CD4-positive, alpha-beta memory T cell (primary cell): ENCODE results near the gene RIMBP2. TPM values are rescaled to one million over a fixed set of nuclear protein-coding genes. Genes with fewer than 3 reads are reported as not detected.

ENCODE experiments used
- CTCF ChIA-PET: fragments of 350-600 bp; sonication (Branson Sonifier 250); formaldehyde crosslinking; loops from one replicate; lab custom pipeline; 2021; ENCODE audit warnings: inconsistent platforms; ENCODE audit not compliant: partially characterized antibody; lab: Charles Lee
- POLR2A ChIA-PET: fragments of 350-600 bp; sonication (Branson Sonifier 250); formaldehyde crosslinking; loops from one replicate; lab custom pipeline; 2021; ENCODE audit not compliant: partially characterized antibody; lab: Charles Lee
- DNase-seq, 5 donors: peaks; one replicate each; pipeline versions ENCODE4 v3.0.0 to v3.0.0-alpha.2; 2020 to 2022; ENCODE audit warnings: mixed read lengths in 1 of 5
- H3K27ac ChIP-seq: one replicate; pipeline ENCODE4 v1.7.0; 2013; ENCODE audit warnings: low read depth, low read length
- H3K27me3 ChIP-seq: 2 replicates; pipeline ENCODE4 v1.7.0; 2013; ENCODE audit warnings: mild to moderate bottlenecking, low read length, moderate library complexity; ENCODE audit not compliant: insufficient read depth
- H3K36me3 ChIP-seq: 2 replicates; pipeline ENCODE4 v1.7.0; 2013; ENCODE audit warnings: mild to moderate bottlenecking, low read length, moderate library complexity; ENCODE audit not compliant: insufficient read depth
- H3K4me1 ChIP-seq: 2 replicates; pipeline ENCODE4 v1.7.0; 2013; ENCODE audit warnings: mild to moderate bottlenecking, low read length, moderate library complexity; ENCODE audit not compliant: insufficient read depth
- H3K4me3 ChIP-seq, 2 donors: one replicate each; pipeline ENCODE4 v1.7.0; 2013; ENCODE audit warnings: low read length in 2 of 2, mild to moderate bottlenecking in 1 of 2
- H3K9me3 ChIP-seq, 2 donors: one replicate each; pipeline ENCODE4 v1.7.0; 2013; ENCODE audit warnings: low read length in 2 of 2, control low read depth in 1 of 2; ENCODE audit not compliant: control insufficient read depth in 1 of 2
- H3K27ac Mint-ChIP-seq, 7 donors: one replicate each; pipeline ENCODE4 v1.8.0; 2020 to 2021; ENCODE audit warnings: mixed read lengths in 7 of 7, mild to moderate bottlenecking in 6 of 7, inconsistent platforms in 3 of 7, moderate library complexity in 3 of 7
- H3K27me3 Mint-ChIP-seq, 2 donors: one replicate each; pipeline ENCODE4 v1.8.0; 2020 to 2021; ENCODE audit warnings: mixed read lengths in 2 of 2
- H3K36me3 Mint-ChIP-seq, 2 donors: one replicate each; pipeline ENCODE4 v1.8.0; 2020 to 2021; ENCODE audit warnings: mixed read lengths in 2 of 2, inconsistent platforms in 1 of 2, mild to moderate bottlenecking in 1 of 2
- H3K4me1 Mint-ChIP-seq, 4 donors: one replicate each; pipeline ENCODE4 v1.8.0; 2020 to 2021; ENCODE audit warnings: mixed read lengths in 4 of 4, mild to moderate bottlenecking in 1 of 4
- H3K4me3 Mint-ChIP-seq, 8 donors: one replicate each; pipeline ENCODE4 v1.8.0; 2020 to 2021; ENCODE audit warnings: mixed read lengths in 8 of 8, mild to moderate bottlenecking in 7 of 8, moderate library complexity in 6 of 8, inconsistent platforms in 3 of 8
- H3K9me3 Mint-ChIP-seq, 8 donors: one replicate each; pipeline ENCODE4 v1.8.0; 2020 to 2021; ENCODE audit warnings: mixed read lengths in 8 of 8, mild to moderate bottlenecking in 5 of 8, inconsistent platforms in 3 of 8, moderate library complexity in 1 of 8
- intact Hi-C: fragments of 100-400 bp; cut with micrococcal nuclease; formaldehyde crosslinking; loops from one replicate; pipeline ENCODE4 v1.15.1; 2023
- polyA plus RNA-seq, 2 donors: library from polyadenylated mRNA; unstranded; fragments of 300-500 nt; fragmentation: Illumina TruSeq; gene quantifications; one replicate each; pipeline ENCODE4 v1.2.3, GENCODE V29; 2021
- total RNA-seq, 2 experiments: library from RNA; stranded (reverse); gene quantifications; one replicate each; pipeline ENCODE4 v1.2.3, GENCODE V29; 2021

RIMBP2 gene
- total and polyA plus RNA-seq, 4 experiments from 2014 or later, result 0.20 TPM; not detected in 3

DNA sequence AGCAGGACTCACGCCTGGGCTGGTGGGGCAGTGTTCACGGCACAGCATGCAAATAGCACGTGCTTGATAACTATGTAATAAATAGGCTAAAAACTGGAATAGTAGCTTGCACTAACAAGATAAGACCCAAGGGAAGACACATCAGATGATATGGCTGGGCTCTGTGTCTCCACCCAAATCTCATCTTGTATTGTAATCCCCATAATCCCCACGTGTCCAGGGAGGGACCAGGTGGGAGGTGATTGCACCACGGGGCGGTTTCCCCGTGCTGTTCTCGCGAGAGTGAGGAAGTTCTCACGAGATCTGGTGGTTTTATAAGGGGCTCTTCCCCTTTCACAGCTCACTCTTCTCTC lies 46.9 kb downstream of the RIMBP2 start:
- ChIA-PET POLR2A (no interaction called here), CTCF (no interaction called here)
- Mint-ChIP-seq H3K4me1 (peaks cover 0 to 6% (median 0%) of the 10 kb centered on the region in 4 donors), H3K4me3 (no peak overlapping the region), H3K9me3 (peaks cover 2 to 15% (median 7%) of the 10 kb centered on the region in 8 donors), H3K27me3 (peaks cover 2 to 3% of the 10 kb centered on the region in 2 donors), H3K36me3 (no peaks in the 10 kb centered on the region), H3K27ac (no peak overlapping the region)
- Histone ChIP-seq H3K27ac (no peak overlapping the region), H3K36me3 (no peaks in the 10 kb centered on the region), H3K4me1 (no peaks in the 10 kb centered on the region), H3K4me3 (no peak overlapping the region), H3K9me3 (no peaks in the 10 kb centered on the region), H3K27me3 (no peaks in the 10 kb centered on the region)
- DNase-seq, result no peak
- intact Hi-C loops, result no loop called here

DNA sequence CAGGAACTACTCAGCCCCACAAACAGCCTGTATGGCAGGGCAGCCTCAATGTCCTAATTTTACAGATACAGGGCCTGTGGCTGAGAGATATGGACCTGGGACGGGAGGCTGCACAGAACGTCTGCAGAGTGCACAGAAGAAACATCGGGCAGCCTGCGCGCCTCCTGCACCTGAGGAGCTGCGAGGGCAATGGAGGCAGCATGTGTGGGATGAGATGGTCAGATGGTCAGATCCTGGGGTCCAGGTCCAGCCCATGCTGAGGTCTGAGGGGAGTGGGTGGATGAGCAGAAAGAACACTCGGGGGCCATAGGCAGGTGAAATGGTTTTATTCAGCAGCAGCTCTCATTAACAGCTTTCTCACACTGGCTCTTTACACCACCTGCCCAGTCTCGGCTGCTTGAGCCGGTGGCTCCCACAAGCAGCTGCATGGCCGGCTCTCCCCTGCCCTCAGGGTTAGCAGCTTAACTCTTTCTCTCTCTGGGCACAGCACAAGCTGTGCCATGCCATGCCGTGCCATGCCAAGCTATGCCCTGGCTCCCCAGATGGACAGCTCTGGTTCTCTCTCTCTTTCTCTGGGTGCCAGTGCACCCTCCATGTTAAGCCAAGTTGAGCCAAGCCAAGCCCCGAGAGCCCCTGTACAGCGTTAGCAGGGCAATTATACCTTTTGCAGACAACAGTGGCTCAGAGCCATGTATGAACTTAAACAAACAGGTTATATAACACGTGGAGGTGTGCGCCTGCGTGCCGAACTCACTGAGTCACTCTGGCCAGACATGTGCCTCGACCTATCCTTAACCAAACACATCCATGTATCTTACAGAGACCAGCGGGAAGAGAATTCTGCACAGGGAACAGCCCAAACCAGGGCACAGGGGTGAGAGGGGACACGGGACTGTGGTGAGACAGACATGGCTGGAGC lies 47.6 kb downstream of the RIMBP2 start:
- DNase-seq, result no peak
- POLR2A ChIA-PET, result no interaction called here
- CTCF ChIA-PET, result no interaction called here
- Histone ChIP-seq H3K36me3 (no peaks in the 10 kb centered on the region), H3K9me3 (no peaks in the 10 kb centered on the region), H3K27ac (no peak overlapping the region), H3K4me1 (no peaks in the 10 kb centered on the region), H3K4me3 (no peak overlapping the region), H3K27me3 (no peaks in the 10 kb centered on the region)
- Mint-ChIP-seq H3K27me3 (peaks cover 2 to 3% of the 10 kb centered on the region in 2 donors), H3K9me3 (peaks cover 3 to 18% (median 7%) of the 10 kb centered on the region in 8 donors), H3K27ac (no peak overlapping the region), H3K4me3 (no peak overlapping the region), H3K36me3 (no peaks in the 10 kb centered on the region), H3K4me1 (peaks cover 0 to 6% (median 0%) of the 10 kb centered on the region in 4 donors)
- intact Hi-C loops, result no loop called here

DNA sequence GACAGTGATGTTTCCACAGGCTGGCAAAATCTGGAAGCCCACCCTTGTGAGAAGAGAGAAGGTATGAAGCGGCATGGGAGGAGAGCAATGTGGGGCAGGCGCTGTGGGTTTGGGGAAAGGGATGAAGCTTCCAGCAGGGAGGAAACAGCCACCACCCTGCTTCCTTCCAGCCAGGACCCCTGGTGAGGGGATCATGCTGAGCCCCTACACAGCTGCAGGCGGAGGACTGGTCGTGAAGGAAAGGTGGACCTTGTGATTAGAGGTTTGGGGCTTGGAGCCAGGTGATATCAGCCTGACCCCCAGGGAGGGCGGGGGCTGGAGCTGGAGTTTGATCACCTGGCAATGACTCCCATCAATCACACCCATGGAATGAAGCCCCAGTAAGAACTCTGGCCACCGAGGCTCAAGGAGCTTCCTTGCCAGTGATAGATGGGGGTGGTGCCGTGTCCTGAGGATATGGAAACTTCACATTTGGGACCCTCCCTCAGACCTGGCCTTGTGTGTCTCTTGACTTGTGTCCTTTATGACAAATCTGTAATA lies 48.6 kb downstream of the RIMBP2 start:
- ChIA-PET CTCF (no interaction called here), POLR2A (no interaction called here)
- H3K9me3 Mint-ChIP-seq, result peaks cover 3 to 18% (median 7%) of the 10 kb centered on the region in 8 donors
- no peak overlapping the region for H3K27ac Mint-ChIP-seq
- H3K27me3 Mint-ChIP-seq, result peaks cover 2 to 3% of the 10 kb centered on the region in 2 donors
- no peak overlapping the region for H3K27ac ChIP-seq
- H3K4me1 Mint-ChIP-seq, result peaks cover 0 to 6% (median 0%) of the 10 kb centered on the region in 4 donors
- H3K36me3 ChIP-seq, result no peaks in the 10 kb centered on the region
- H3K4me3 ChIP-seq, result no peak overlapping the region
- no peaks in the 10 kb centered on the region for H3K4me1 ChIP-seq
- no peak for DNase-seq
- H3K4me3 Mint-ChIP-seq, result no peak overlapping the region
- no peaks in the 10 kb centered on the region for H3K9me3 ChIP-seq
- no peaks in the 10 kb centered on the region for H3K36me3 Mint-ChIP-seq
- intact Hi-C loops, result no loop called here
- H3K27me3 ChIP-seq, result no peaks in the 10 kb centered on the region

DNA sequence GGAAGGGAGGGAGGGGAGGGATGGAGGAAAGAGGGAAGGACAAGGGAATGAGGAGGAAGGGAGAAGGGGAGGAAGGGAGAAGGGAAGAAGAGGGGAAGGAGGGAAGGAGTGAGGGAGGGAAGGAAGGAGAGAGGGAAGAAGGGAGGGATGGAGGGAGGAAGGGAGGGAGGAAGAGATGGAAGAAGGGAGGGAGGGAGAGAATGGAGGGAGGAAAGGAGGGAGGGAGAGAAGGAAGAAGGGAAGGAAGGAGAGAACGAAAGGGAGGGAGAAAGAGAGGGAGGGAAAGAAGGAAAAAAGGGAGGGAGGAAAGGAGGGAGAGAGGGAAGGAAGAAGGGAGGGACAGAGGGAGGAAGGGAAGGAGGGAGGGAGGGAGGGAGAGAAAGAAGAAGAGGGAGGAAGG lies 49.5 kb downstream of the RIMBP2 start:
- no peaks in the 10 kb centered on the region for H3K9me3 ChIP-seq
- H3K36me3 Mint-ChIP-seq, result no peaks in the 10 kb centered on the region
- no peaks in the 10 kb centered on the region for H3K27me3 ChIP-seq
- no peak overlapping the region for H3K27ac Mint-ChIP-seq
- peaks cover 2 to 3% of the 10 kb centered on the region in 2 donors for H3K27me3 Mint-ChIP-seq
- ChIA-PET POLR2A (no interaction called here), CTCF (no interaction called here)
- intact Hi-C loops, result no loop called here
- H3K9me3 Mint-ChIP-seq, result peaks cover 3 to 18% (median 7%) of the 10 kb centered on the region in 8 donors
- H3K27ac ChIP-seq, result no peak overlapping the region
- H3K4me3 Mint-ChIP-seq, result no peak overlapping the region
- no peak overlapping the region for H3K4me3 ChIP-seq
- DNase-seq, result no peak
- no peaks in the 10 kb centered on the region for H3K36me3 ChIP-seq
- peaks cover 0 to 6% (median 0%) of the 10 kb centered on the region in 4 donors for H3K4me1 Mint-ChIP-seq
- H3K4me1 ChIP-seq, result no peaks in the 10 kb centered on the region

DNA sequence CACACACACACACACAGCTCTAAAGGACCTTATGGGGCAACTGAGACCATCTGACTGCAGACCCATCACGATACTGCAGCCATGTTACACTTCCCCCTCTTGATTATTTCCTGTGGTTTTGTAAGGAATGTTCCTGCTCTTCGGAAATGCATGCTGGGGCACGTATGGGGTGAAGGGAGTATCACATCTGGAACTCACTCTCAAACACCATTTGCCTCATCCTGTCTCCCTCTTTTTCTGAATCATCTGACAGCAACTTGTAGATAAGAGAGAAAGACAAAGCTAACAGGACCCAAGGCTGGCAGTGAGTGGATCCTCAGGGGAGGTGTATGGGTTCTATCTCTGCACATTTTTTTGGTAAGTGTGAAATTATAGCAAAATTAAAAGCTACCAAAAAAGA lies 50.3 kb downstream of the RIMBP2 start:
- Histone ChIP-seq H3K4me1 (no peaks in the 10 kb centered on the region), H3K9me3 (no peaks in the 10 kb centered on the region), H3K4me3 (no peak overlapping the region), H3K27ac (no peak overlapping the region), H3K27me3 (no peaks in the 10 kb centered on the region), H3K36me3 (no peaks in the 10 kb centered on the region)
- Mint-ChIP-seq H3K27ac (no peak overlapping the region), H3K36me3 (no peaks in the 10 kb centered on the region), H3K4me3 (no peak overlapping the region), H3K4me1 (peaks cover 0 to 6% (median 0%) of the 10 kb centered on the region in 4 donors), H3K9me3 (peaks cover 3 to 14% (median 6%) of the 10 kb centered on the region in 8 donors), H3K27me3 (peaks cover 2 to 3% of the 10 kb centered on the region in 2 donors)
- ChIA-PET POLR2A (no interaction called here), CTCF (no interaction called here)
- intact Hi-C loops, result no loop called here
- no peak for DNase-seq

DNA sequence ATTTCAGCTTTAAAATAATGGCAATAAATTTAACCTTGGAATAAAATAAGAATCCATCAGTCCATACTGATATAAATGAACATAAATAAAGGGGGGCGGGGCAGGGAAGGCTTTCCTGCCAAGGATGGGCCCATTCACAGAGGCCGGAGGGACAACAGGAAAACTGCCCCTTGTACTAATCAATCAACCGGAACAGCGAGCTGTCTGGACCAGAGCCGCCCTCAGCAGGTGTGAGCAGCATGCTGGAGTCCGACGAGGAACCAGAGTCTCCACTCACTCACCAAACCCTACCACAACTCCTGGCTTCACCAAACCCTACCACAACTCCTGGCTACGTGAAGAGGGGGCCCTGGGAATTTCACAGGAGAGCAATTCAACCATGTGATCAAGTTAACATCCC lies 51.3 kb downstream of the RIMBP2 start:
- H3K27ac Mint-ChIP-seq, result no peak overlapping the region
- Histone ChIP-seq H3K9me3 (no peaks in the 10 kb centered on the region), H3K27me3 (no peaks in the 10 kb centered on the region), H3K36me3 (no peaks in the 10 kb centered on the region), H3K4me1 (no peaks in the 10 kb centered on the region), H3K4me3 (no peak overlapping the region), H3K27ac (no peak overlapping the region)
- H3K4me3 Mint-ChIP-seq, result no peak overlapping the region
- intact Hi-C loops, result no loop called here
- no peak for DNase-seq
- H3K27me3 Mint-ChIP-seq, result peaks cover 2 to 3% of the 10 kb centered on the region in 2 donors
- peaks cover 0 to 6% (median 0%) of the 10 kb centered on the region in 4 donors for H3K4me1 Mint-ChIP-seq
- no peaks in the 10 kb centered on the region for H3K36me3 Mint-ChIP-seq
- ChIA-PET CTCF (no interaction called here), POLR2A (no interaction called here)
- peaks cover 3 to 14% (median 6%) of the 10 kb centered on the region in 8 donors for H3K9me3 Mint-ChIP-seq

DNA sequence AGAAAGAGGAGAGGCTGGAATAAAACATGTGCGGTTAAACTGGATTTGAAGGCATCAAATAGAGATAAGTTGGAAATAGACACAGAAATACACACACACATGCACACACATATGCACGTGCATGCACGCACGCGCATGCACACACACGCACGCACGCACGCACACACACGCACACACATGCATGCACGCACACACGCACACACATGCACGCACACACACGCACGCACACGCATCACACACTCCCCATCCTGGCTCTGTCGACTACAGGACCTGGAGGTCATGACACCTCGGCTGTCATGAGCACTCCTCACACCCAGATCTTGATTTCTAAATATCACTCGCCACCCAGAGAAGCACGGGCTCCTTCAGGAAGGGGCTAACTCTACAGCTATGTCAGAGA lies 51.8 kb downstream of the RIMBP2 start:
- H3K36me3 Mint-ChIP-seq, result no peaks in the 10 kb centered on the region
- Histone ChIP-seq H3K27me3 (no peaks in the 10 kb centered on the region), H3K4me3 (no peak overlapping the region), H3K4me1 (no peaks in the 10 kb centered on the region), H3K27ac (no peak overlapping the region), H3K36me3 (no peaks in the 10 kb centered on the region), H3K9me3 (no peaks in the 10 kb centered on the region)
- H3K4me1 Mint-ChIP-seq, result peaks cover 0 to 6% (median 0%) of the 10 kb centered on the region in 4 donors
- no peak overlapping the region for H3K27ac Mint-ChIP-seq
- ChIA-PET CTCF (no interaction called here), POLR2A (no interaction called here)
- intact Hi-C loops, result no loop called here
- no peak for DNase-seq
- peaks cover 0 to 3% of the 10 kb centered on the region in 2 donors for H3K27me3 Mint-ChIP-seq
- no peak overlapping the region for H3K4me3 Mint-ChIP-seq
- peaks cover 2 to 14% (median 6%) of the 10 kb centered on the region in 8 donors for H3K9me3 Mint-ChIP-seq
